AG04450 (cell line): ENCODE measurements around the gene PCDHGA8. TPM values are rescaled to one million over a fixed set of nuclear protein-coding genes. Genes with fewer than 3 reads are reported as not detected.
"Not testable (repeated sequence)": the region's sequence is repeated elsewhere in the genome, so short reads cannot be mapped to it uniquely, and the experiment has no call there.

ENCODE experiments used
- CTCF ChIA-PET: fragments of 300-600, 350-600 bp; formaldehyde crosslinking; extraction: SDS; loops from one replicate; lab custom pipeline; 2022; ENCODE audit warnings: antibody characterized with exemption, inconsistent platforms; lab: Charles Lee
- POLR2A ChIA-PET: fragments of 350-600 bp; formaldehyde crosslinking; extraction: SDS; loops from one replicate; lab custom pipeline; 2021; ENCODE audit warnings: antibody characterized with exemption, inconsistent platforms; lab: Yijun Ruan, JAX
- DNase-seq: peaks from one replicate; pipeline ENCODE4 v3.0.0-alpha.2; 2011; ENCODE audit warnings: low read depth, low spot score
- H3K27ac ChIP-seq: one replicate; pipeline ENCODE4 v1.5.1; 2012; ENCODE audit warnings: low read depth, low read length, control low read depth
- H3K27me3 ChIP-seq: one replicate; pipeline ENCODE4 v1.6.0; 2012; ENCODE audit warnings: low read length; ENCODE audit not compliant: control insufficient read depth, insufficient read depth
- H3K4me3 ChIP-seq: 2 replicates; pipeline ENCODE4 v1.5.1; 2011; ENCODE audit warnings: mild to moderate bottlenecking, low read depth, low read length, control low read depth
- H3K9me3 ChIP-seq: 2 replicates; pipeline ENCODE4 v1.5.1; 2012; ENCODE audit warnings: low read length; ENCODE audit not compliant: control insufficient read depth, insufficient read depth
- CTCF ChIP-seq: IDR thresholded peaks from 2 replicates; pipeline ENCODE4 v1.5.1; 2011; ENCODE audit warnings: low read depth, low read length, control low read depth, inconsistent platforms
- polyA plus RNA-seq: library from polyadenylated mRNA; depleted of rRNA; stranded (reverse); fragments of >200 nt; gene quantifications from 2 replicates; pipeline ENCODE4 v1.2.3, GENCODE V29; 2011

PCDHGA8 gene
- polyA plus RNA-seq, 1 experiment = 0.93 TPM

GRCh38 chr5:141371572-141372475, 20.6 kb upstream of the PCDHGA8 start:
- TF ChIP-seq CTCF = no peak
- no peak for DNase-seq
- Histone ChIP-seq H3K27ac (no peak overlapping the region), H3K9me3 (peaks cover 67% of the 10 kb centered on the region), H3K4me3 (no peak overlapping the region), H3K27me3 (peaks cover 4% of the 10 kb centered on the region)
- CTCF ChIA-PET = interaction anchor here (0.9 to 3.8 kb wide), 8 partner anchors 22 to 195 kb away, joined by 3 to 105 read pairs (median 14); partner anchors contain the start of genes PCDHGA10, PCDHGA12, PCDHGB1 and TAF7
- POLR2A ChIA-PET = no interaction called here

- Histone ChIP-seq H3K4me3 (peak within 1 kb of the TSS; percentile 37), H3K27ac (no peak within 1 kb of the TSS), H3K27me3 (peaks cover 4% of the 10 kb centered on the region), H3K9me3 (peaks cover 71% of the 10 kb centered on the region)
- POLR2A ChIA-PET = no interaction called here
- CTCF ChIA-PET = interaction anchor here (0.6 to 2.8 kb wide), 11 partner anchors 17 to 194 kb away, joined by 3 to 22 read pairs (median 4); partner anchors contain the start of genes PCDHGA12 and PCDHGB7
- TF ChIP-seq CTCF = peak; percentile 54
- no peak for DNase-seq
Measured at GRCh38 chr5:141373673-141374317, 18.6 kb upstream of the PCDHGA8 start, which contains the start of gene PCDHGA6. Gene PCDHGA6 (plus strand): TSS chr5:141373891. CDS start chr5:141374084, 193 bp downstream.

GRCh38 chr5:141374627-141375026, 17.8 kb upstream of the PCDHGA8 start:
- CTCF ChIA-PET = interaction anchor here (0.6 to 2.8 kb wide), 9 partner anchors 16 to 193 kb away, joined by 3 to 22 read pairs (median 4); partner anchors contain the start of gene PCDHGA12
- no peak for TF ChIP-seq CTCF
- Histone ChIP-seq H3K27me3 (peaks cover 4% of the 10 kb centered on the region), H3K9me3 (peaks cover 71% of the 10 kb centered on the region), H3K4me3 (no peak overlapping the region), H3K27ac (no peak overlapping the region)
- POLR2A ChIA-PET = no interaction called here
- no peak for DNase-seq

- peaks cover 67% of the 10 kb centered on the region for H3K9me3 ChIP-seq
- H3K27me3 ChIP-seq, H3K27ac ChIP-seq, DNase-seq, H3K4me3 ChIP-seq, POLR2A ChIA-PET: not testable (repeated sequence)
- CTCF ChIA-PET = interaction anchor here (1.0 to 2.8 kb wide), 3 partner anchors 15 to 193 kb away, joined by 3 to 22 read pairs (median 4); no protein-coding TSS in a partner anchor
Measured at GRCh38 chr5:141375444-141376155, 16.8 kb upstream of the PCDHGA8 start.
